GM18867 (cell line): ENCODE results near the gene ZBTB1.
A peak's percentile ranks its signal among the peaks of the same experiment; 100 is the strongest.
"Not testable (repeated sequence)": the region's sequence is repeated elsewhere in the genome, so short reads cannot be mapped to it uniquely, and the experiment has no call there.

ENCODE experiments used
- ATAC-seq: cut with Tn5 transposase; IDR thresholded peaks from one replicate; pipeline ENCODE4 v1.9.1; 2021; ENCODE audit warnings: mild to moderate bottlenecking, moderate library complexity; ENCODE audit not compliant: unreplicated experiment

Gene ZBTB1

GRCh38 chr14:64496764-64497163, 7.8 kb upstream of the ZBTB1 start:
- ATAC-seq = no peak

GRCh38 chr14:64500088-64500487, 4.5 kb upstream of the ZBTB1 start:
- no peak for ATAC-seq

GRCh38 chr14:64501411-64502171, 3.0 kb upstream of the ZBTB1 start:
- ATAC-seq = no peak

- ATAC-seq = no peak
Observed at GRCh38 chr14:64502456-64502855, 2.1 kb upstream of the ZBTB1 start.

GRCh38 chr14:64502887-64503433, 1.6 kb upstream of the ZBTB1 start:
- ATAC-seq = no peak

- peak; percentile 61 for ATAC-seq
Observed at GRCh38 chr14:64503434-64504309, 898 bp upstream of the ZBTB1 start, which contains the start of gene ZBTB25. Gene ZBTB25, minus strand, starts transcription at chr14:64503838. Its CDS starts 13,305 bp downstream, at chr14:64490533.

GRCh38 chr14:64504897-64505794, 576 bp downstream of the ZBTB1 start:
- ATAC-seq = peak; percentile 22

- no peak for ATAC-seq
Observed at GRCh38 chr14:64506721-64507120, 2.2 kb downstream of the ZBTB1 start.

GRCh38 chr14:64507376-64508156, 3.0 kb downstream of the ZBTB1 start:
- ATAC-seq = no peak

GRCh38 chr14:64508215-64508776, 3.7 kb downstream of the ZBTB1 start:
- ATAC-seq = peak; percentile 13

GRCh38 chr14:64509036-64509435, 4.5 kb downstream of the ZBTB1 start:
- no peak for ATAC-seq

- ATAC-seq = no peak
Observed at GRCh38 chr14:64510825-64511671, 6.5 kb downstream of the ZBTB1 start.

GRCh38 chr14:64513271-64513670, 8.7 kb downstream of the ZBTB1 start:
- ATAC-seq = no peak

GRCh38 chr14:64515053-64515452, 10.5 kb downstream of the ZBTB1 start:
- ATAC-seq = no peak

GRCh38 chr14:64516969-64517368, 12.4 kb downstream of the ZBTB1 start:
- no peak for ATAC-seq

- ATAC-seq = not testable (repeated sequence)
Observed at GRCh38 chr14:64517667-64518066, 13.1 kb downstream of the ZBTB1 start.

- no peak for ATAC-seq
Observed at GRCh38 chr14:64518229-64518628, 13.7 kb downstream of the ZBTB1 start.

- no peak for ATAC-seq
Observed at GRCh38 chr14:64520699-64521098, 16.1 kb downstream of the ZBTB1 start.
